ENCODE data around the gene NUAK1. TPM values are rescaled to one million over a fixed set of nuclear protein-coding genes. Genes with fewer than 3 reads are reported as not detected.
"Not testable (repeated sequence)": the region's sequence is repeated elsewhere in the genome, so short reads cannot be mapped to it uniquely, and the experiment has no call there.

The NUAK1 gene
- total RNA-seq, 1 donor from 2014 or later: 7.6 TPM

GRCh38 chr12:106020736-106021135 is 118.0 kb downstream of the NUAK1 start:
- Histone ChIP-seq H3K4me3 (ENCODE audit: low read depth, low read length) (no peak overlapping the region), H3K36me3 (ENCODE audit: control insufficient read depth, insufficient read depth, low read length) (no peaks in the 10 kb centered on the region), H3K27me3 (ENCODE audit: control insufficient read depth, insufficient read depth, low read length) (no peaks in the 10 kb centered on the region)
- DNase-seq (ENCODE audit: low read depth): no peak
- no peak for FAIRE-seq
- no peak for TF ChIP-seq CTCF (IDR thresholded peaks at IDR 0.05; ENCODE audit: insufficient read depth, low read length, severe bottlenecking)

- TF ChIP-seq CTCF (IDR thresholded peaks at IDR 0.05; ENCODE audit: insufficient read depth, low read length, severe bottlenecking): no peak
- DNase-seq (ENCODE audit: low read depth) (peak; percentile 11), FAIRE-seq (no peak)
- no peak overlapping the region for H3K4me3 ChIP-seq (ENCODE audit: low read depth, low read length)
- no peaks in the 10 kb centered on the region for H3K27me3 ChIP-seq (ENCODE audit: control insufficient read depth, insufficient read depth, low read length)
- no peaks in the 10 kb centered on the region for H3K36me3 ChIP-seq (ENCODE audit: control insufficient read depth, insufficient read depth, low read length)
These were observed 119.6 kb downstream of the NUAK1 start for GRCh38 chr12:106019144-106019543.

GRCh38 chr12:106018286-106018685 is 120.5 kb downstream of the NUAK1 start:
- H3K27me3 ChIP-seq (ENCODE audit: control insufficient read depth, insufficient read depth, low read length): no peaks in the 10 kb centered on the region
- TF ChIP-seq CTCF (IDR thresholded peaks at IDR 0.05; ENCODE audit: insufficient read depth, low read length, severe bottlenecking): no peak
- DNase-seq (ENCODE audit: low read depth) (no peak), FAIRE-seq (no peak)
- no peaks in the 10 kb centered on the region for H3K36me3 ChIP-seq (ENCODE audit: control insufficient read depth, insufficient read depth, low read length)
- no peak overlapping the region for H3K4me3 ChIP-seq (ENCODE audit: low read depth, low read length)

GRCh38 chr12:106016601-106017278 is 122.0 kb downstream of the NUAK1 start:
- FAIRE-seq; H3K36me3 ChIP-seq (ENCODE audit: control insufficient read depth, insufficient read depth, low read length); H3K27me3 ChIP-seq (ENCODE audit: control insufficient read depth, insufficient read depth, low read length); DNase-seq (ENCODE audit: low read depth); H3K4me3 ChIP-seq (ENCODE audit: low read depth, low read length): not testable (repeated sequence)

GRCh38 chr12:106015646-106016045 is 123.1 kb downstream of the NUAK1 start:
- no peaks in the 10 kb centered on the region for H3K36me3 ChIP-seq (ENCODE audit: control insufficient read depth, insufficient read depth, low read length)
- no peak for DNase-seq (ENCODE audit: low read depth)
- no peak for TF ChIP-seq CTCF (IDR thresholded peaks at IDR 0.05; ENCODE audit: insufficient read depth, low read length, severe bottlenecking)
- H3K27me3 ChIP-seq (ENCODE audit: control insufficient read depth, insufficient read depth, low read length): no peaks in the 10 kb centered on the region
- no peak overlapping the region for H3K4me3 ChIP-seq (ENCODE audit: low read depth, low read length)
- no peak for FAIRE-seq

GRCh38 chr12:106013941-106014340 is 124.8 kb downstream of the NUAK1 start:
- no peak for DNase-seq (ENCODE audit: low read depth)
- Histone ChIP-seq H3K27me3 (ENCODE audit: control insufficient read depth, insufficient read depth, low read length) (no peaks in the 10 kb centered on the region), H3K36me3 (ENCODE audit: control insufficient read depth, insufficient read depth, low read length) (no peaks in the 10 kb centered on the region), H3K4me3 (ENCODE audit: low read depth, low read length) (no peak overlapping the region)
- no peak for FAIRE-seq
- no peak for TF ChIP-seq CTCF (IDR thresholded peaks at IDR 0.05; ENCODE audit: insufficient read depth, low read length, severe bottlenecking)

Other genes starting within 250 kb of the NUAK1 start
- 56.6 and 89.2 TPM in 2 replicates for gene CKAP4, start 109.1 kb upstream of the NUAK1 start, total RNA-seq
- 31.6 and 43.9 TPM in 2 replicates for gene TCP11L2, start 163.8 kb upstream of the NUAK1 start, total RNA-seq
- gene POLR3B, start 218.8 kb upstream of the NUAK1 start, total RNA-seq: 9.7 and 9.9 TPM in 2 replicates

Data from bronchial epithelial cell (primary cell).